K562 (cell line): Measurements from ENCODE around the gene PRPSAP2. TPM values are rescaled to one million over a fixed set of nuclear protein-coding genes. Genes with fewer than 3 reads are reported as not detected.

ENCODE experiments used
- ATAC-seq: fragments of 200-7000 bp; cut with Tn5 transposase; 3 replicates; pipeline ENCODE4 v1.9.1; 2020; ENCODE audit warnings: moderate library complexity
- BruUV-seq: library from RNA; stranded (reverse); fragments of 400-500 nt; replicated peaks from 2 replicates; lab custom pipeline; 2021; lab: Mats Ljungman, UMichigan
- CTCF ChIA-PET: fragments of 300-600 bp; formaldehyde crosslinking; extraction: SDS; loops from one replicate; lab custom pipeline; 2021; ENCODE audit warnings: low intra/inter-chr PET ratio; lab: Yijun Ruan, JAX
- POLR2A ChIA-PET: fragments of 300-600, 350-650 bp; sonication (Branson Sonifier 250); formaldehyde crosslinking; extraction: SDS; loops from one replicate; lab custom pipeline; 2021; ENCODE audit warnings: antibody characterized with exemption, inconsistent platforms; lab: Yijun Ruan, JAX
- DNase-seq, 4 experiments: peaks; one replicate each; pipeline versions ENCODE4 v3.0.0 to v3.0.0-alpha.2; 2011 to 2018; ENCODE audit warnings: low spot score in 3 of 4, mixed read lengths in 3 of 4; ENCODE audit errors: extremely low read depth in 1 of 4
- FAIRE-seq: peaks from 2 replicates; lab custom pipeline; 2011; peaks lifted over from hg19 to GRCh38; lab: Jason Lieb, UNC
- H2AFZ ChIP-seq: 2 replicates; pipeline ENCODE4 v1.6.0; 2011; ENCODE audit warnings: low read depth, low read length, control low read depth, inconsistent platforms
- H3K27ac ChIP-seq: fragments of 200-600 bp; 3 replicates; pipeline ENCODE4 v1.8.0; 2011; ENCODE audit warnings: low read depth, mild to moderate bottlenecking, control low read depth, inconsistent platforms, low read length, moderate library complexity, mixed read lengths; ENCODE audit errors: extremely low read depth
- H3K27me3 ChIP-seq, 2 experiments: fragments of 300-600 bp in 1 of 2; 2 replicates in 1 of 2; 3 replicates in 1 of 2; pipeline versions ENCODE4 v1.6.0 to v1.8.0; 2011; ENCODE audit warnings: inconsistent platforms in 2 of 2, low read length in 2 of 2, mild to moderate bottlenecking in 1 of 2, mixed read lengths in 1 of 2, moderate library complexity in 1 of 2; ENCODE audit not compliant: control insufficient read depth in 2 of 2, insufficient read depth in 2 of 2
- H3K36me3 ChIP-seq: fragments of 300-600 bp; 3 replicates; pipeline ENCODE4 v1.8.0; 2011; ENCODE audit warnings: mild to moderate bottlenecking, low read length, inconsistent platforms; ENCODE audit not compliant: control insufficient read depth, insufficient read depth
- H3K4me1 ChIP-seq, 2 experiments: fragments of 200-600 bp in 1 of 2; replicated peaks in 1 of 2; 2 replicates in 1 of 2; 3 replicates in 1 of 2; pipeline versions ENCODE4 v1.5.1 to v1.8.0; 2011; ENCODE audit warnings: inconsistent platforms in 2 of 2, low read length in 2 of 2, mild to moderate bottlenecking in 1 of 2, mixed read lengths in 1 of 2, moderate library complexity in 1 of 2; ENCODE audit not compliant: control insufficient read depth in 2 of 2, insufficient read depth in 2 of 2
- H3K4me2 ChIP-seq: 2 replicates; pipeline ENCODE4 v1.6.1; 2011; ENCODE audit warnings: low read length, control low read depth, inconsistent platforms, mixed read lengths; ENCODE audit not compliant: insufficient read depth
- H3K4me3 ChIP-seq: fragments of 200-600 bp; sonication (generic), shearing (Covaris generic); 2 replicates; pipeline ENCODE4 v1.5.1; 2016; ENCODE audit warnings: control low read depth, inconsistent platforms
- H3K79me2 ChIP-seq: fragments of 200-600 bp; 3 replicates; pipeline ENCODE4 v1.8.0; 2011; ENCODE audit warnings: low read length, inconsistent platforms; ENCODE audit not compliant: control insufficient read depth, insufficient read depth
- H3K9ac ChIP-seq, 2 experiments: 2 replicates each; pipeline versions ENCODE4 v1.6.0 to v1.6.1; 2011; ENCODE audit warnings: low read depth in 2 of 2, low read length in 2 of 2, control low read depth in 1 of 2, inconsistent platforms in 1 of 2, mild to moderate bottlenecking in 1 of 2, mixed read lengths in 1 of 2; ENCODE audit not compliant: insufficient read depth in 1 of 2
- H3K9me1 ChIP-seq: one replicate; pipeline ENCODE4 v1.6.0; 2011; ENCODE audit warnings: inconsistent platforms, mild to moderate bottlenecking, low read length, moderate library complexity; ENCODE audit not compliant: control insufficient read depth, insufficient read depth
- H3K9me3 ChIP-seq: replicated peaks from 2 replicates; pipeline ENCODE4 v1.5.1; 2011; ENCODE audit warnings: low read depth, low read length, inconsistent platforms; ENCODE audit not compliant: control insufficient read depth, insufficient read depth
- H4K20me1 ChIP-seq: replicated peaks from 2 replicates; pipeline ENCODE4 v1.6.1; 2011; ENCODE audit warnings: low read length, inconsistent platforms, mixed read lengths; ENCODE audit not compliant: control insufficient read depth, insufficient read depth
- BRD4 ChIP-seq: fragments of 200-600 bp; sonication (generic); IDR thresholded peaks from 2 replicates; pipeline ENCODE4 v1.6.1; 2017; ENCODE audit warnings: inconsistent platforms
- HMG20A ChIP-seq: fragments of 450-650 bp; formaldehyde crosslinking; conservative IDR thresholded peaks from 2 replicates; pipeline ENCODE4 v1.4.0; 2020; ENCODE audit warnings: mild to moderate bottlenecking, mixed read lengths
- NFIC ChIP-seq: fragments of 450-650 bp; IDR thresholded peaks from 2 replicates; pipeline ENCODE4 v1.6.1; 2017; ENCODE audit warnings: mild to moderate bottlenecking, inconsistent platforms
- NFRKB ChIP-seq: fragments of 450-650 bp; IDR thresholded peaks from 2 replicates; pipeline ENCODE4 v1.6.1; 2016; ENCODE audit warnings: low read depth
- PHB2 ChIP-seq: fragments of 450-650 bp; IDR thresholded peaks from 2 replicates; pipeline ENCODE4 v1.6.1; 2017; ENCODE audit warnings: low read depth
- POLR2G ChIP-seq: fragments of 200-400 bp; formaldehyde crosslinking; IDR thresholded peaks from 2 replicates; pipeline ENCODE4 v1.6.1; 2017; ENCODE audit warnings: low read depth, mild to moderate bottlenecking, antibody characterized with exemption, low read length, moderate library complexity
- RAD51 ChIP-seq: fragments of 450-650 bp; IDR thresholded peaks from 2 replicates; pipeline ENCODE4 v1.7.1; 2016; ENCODE audit warnings: low read depth, mild to moderate bottlenecking, borderline replicate concordance
- SRSF3 ChIP-seq: fragments of 200-400 bp; formaldehyde crosslinking; IDR thresholded peaks from 2 replicates; pipeline ENCODE4 v1.6.1; 2016; ENCODE audit warnings: mild to moderate bottlenecking, low read length, moderate library complexity; ENCODE audit not compliant: insufficient read depth
- TEAD4 ChIP-seq, 2 experiments: sonication (generic) in 1 of 2; formaldehyde crosslinking in 1 of 2; IDR thresholded peaks; 2 replicates each; pipeline versions ENCODE4 v1.6.1 to v1.8.0; 2012 to 2022; ENCODE audit warnings: borderline replicate concordance in 1 of 2, inconsistent platforms in 1 of 2, low read length in 1 of 2, mild to moderate bottlenecking in 1 of 2, missing genetic modification reagents in 1 of 2
- ZBED1 ChIP-seq: IDR thresholded peaks from 2 replicates; pipeline ENCODE4 v1.6.1; 2014
- ZBTB17 ChIP-seq: fragments of 450-650 bp; formaldehyde crosslinking; IDR thresholded peaks from 2 replicates; pipeline ENCODE4 v1.4.0; 2020; ENCODE audit warnings: mild to moderate bottlenecking
- ZNF12 ChIP-seq: sonication (generic); formaldehyde crosslinking; IDR thresholded peaks from 2 replicates; pipeline ENCODE4 v1.4.0; 2020; ENCODE audit warnings: mild to moderate bottlenecking, missing genetic modification reagents
- ZNF175 ChIP-seq: fragments of 200-800 bp; sonication (Bioruptor generic); IDR thresholded peaks from 2 replicates; pipeline ENCODE4 v1.6.1; 2016; ENCODE audit warnings: low read depth, mild to moderate bottlenecking, missing genetic modification characterization, missing compliant biosample characterization
- WGBS: fragments of 100-300 bp; shearing (Covaris generic); methylation state at CpG from one replicate; pipeline ENCODE4 v1.1.6; 2016; ENCODE audit warnings: low coverage, mixed read lengths; ENCODE audit not compliant: insufficient coverage; ENCODE audit errors: missing lambda C conversion rate; 5-methylcytosine and 5-hydroxymethylcytosine counted together
- in situ Hi-C: fragments of 300-500 bp; cut with MboI; formaldehyde crosslinking; loops from 4 replicates; pipeline ENCODE4 v1.15.0; 2018; ENCODE audit warnings: inconsistent platforms, mixed read lengths
- intact Hi-C: fragments of 100-400 bp; cut with micrococcal nuclease; formaldehyde crosslinking; loops from 2 replicates; pipeline ENCODE4 v1.14.2; 2022
- polyA plus RNA-seq, 8 experiments: library from polyadenylated mRNA; depleted of rRNA in 4 of 8; stranded (reverse) in 5 of 8; unstranded in 3 of 8; fragments of >200 nt; fragmentation: Nextera tagmentation in 2 of 8; fragmentation: Illumina TruSeq in 1 of 8; extraction: Ambion mirVana in 2 of 8; extraction: Trizol in 1 of 8; gene quantifications; 2 replicates each; pipeline versions ENCODE4 v1.2.1 to v1.2.3, GENCODE V29; 2011 to 2014; ENCODE audit warnings: inconsistent platforms in 1 of 8, missing spikeins in 1 of 8
- total RNA-seq, 7 experiments: library from RNA; depleted of rRNA in 6 of 7; stranded (reverse); fragments of >200 nt in 6 of 7; fragmentation: Illumina TruSeq in 2 of 7; extraction: Trizol in 2 of 7; gene quantifications; 2 replicates each; pipeline versions ENCODE4 v1.2.1 to v1.2.3, GENCODE V29; 2011 to 2021; ENCODE audit warnings: low replicate concordance in 1 of 7
- TF ChIP-seq, protein P1 (sequence below): fragments of 250-450 bp; sonication (Bioruptor Pico); IDR thresholded peaks from 2 replicates; pipeline ENCODE4 v1.8.0; 2021; ENCODE audit warnings: moderate library complexity, mild to moderate bottlenecking, inconsistent platforms
- TF ChIP-seq, protein P2 (sequence below): fragments of 450-650 bp; IDR thresholded peaks from one replicate; pipeline ENCODE4 v1.6.1; 2018; ENCODE audit warnings: mild to moderate bottlenecking, moderate library complexity; ENCODE audit not compliant: partially characterized antibody
- TF ChIP-seq, protein P3 (sequence below): fragments of 450-650 bp; IDR thresholded peaks from 2 replicates; pipeline ENCODE4 v1.6.1; 2017; ENCODE audit warnings: antibody characterized with exemption
- TF ChIP-seq, protein P4 (sequence below): fragments of 450-650 bp; formaldehyde crosslinking; IDR thresholded peaks from 2 replicates; pipeline ENCODE4 v1.4.0; 2020; ENCODE audit warnings: mild to moderate bottlenecking, mixed read lengths
- TF ChIP-seq, protein P5 (sequence below): fragments of 250-450 bp; sonication (Bioruptor Pico); IDR thresholded peaks from 2 replicates; pipeline ENCODE4 v1.5.0; 2021

The PRPSAP2 gene
- total and polyA plus RNA-seq, 9 of the 15 experiments (the other 6 are each of a cell fraction or from before 2014, with no cell fraction given): 15.5 to 56.7 (median 35.7) TPM

DNA sequence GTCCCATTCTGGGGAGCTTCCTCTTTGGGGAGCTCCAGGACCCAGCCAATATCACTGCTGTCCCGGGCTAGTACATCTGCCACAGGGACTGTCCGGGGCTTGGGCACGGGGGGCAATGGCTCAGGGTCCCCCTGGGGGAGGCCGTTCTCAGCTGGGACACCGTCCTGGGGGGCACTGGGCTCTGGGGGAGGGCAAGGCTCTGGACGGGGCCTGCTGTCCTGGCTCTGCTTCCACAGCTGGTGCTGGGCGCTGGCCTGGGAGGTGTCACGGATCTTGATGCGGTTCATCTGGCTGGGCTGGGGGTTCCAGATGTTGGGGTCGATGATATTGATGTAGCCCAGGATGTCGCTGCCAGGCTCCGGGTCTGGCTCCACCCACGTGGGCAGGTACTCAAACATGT, 120.1 kb downstream of the PRPSAP2 start:
- Histone ChIP-seq H4K20me1 (no peaks in the 10 kb centered on the region), H3K36me3 (peaks cover 32% of the 10 kb centered on the region; the same call in 1 of the 3 replicates), H2AFZ (no peak overlapping the region), H3K4me3 (no peak overlapping the region), H3K4me1 (peaks cover 10 to 45% of the 10 kb centered on the region in 2 experiments; a peak in 4 of 5 replicates), H3K4me2 (no peak overlapping the region), H3K27ac (no peak overlapping the region), H3K9me1 (no peaks in the 10 kb centered on the region), H3K9me3 (no peaks in the 10 kb centered on the region), H3K27me3 (no peaks in the 10 kb centered on the region), H3K9ac (no peak overlapping the region; a peak in 1 of 4 replicates), H3K79me2 (no peaks in the 10 kb centered on the region)
- ChIA-PET POLR2A (interaction anchor here (0.7 kb wide), 1 partner anchor 48 kb away, joined by 3 read pairs; no protein-coding TSS in a partner anchor), CTCF (no interaction called here)
- TF ChIP-seq POLR2G: no peak
- no peak for TF ChIP-seq PHB2
- TF ChIP-seq, protein P1, sequence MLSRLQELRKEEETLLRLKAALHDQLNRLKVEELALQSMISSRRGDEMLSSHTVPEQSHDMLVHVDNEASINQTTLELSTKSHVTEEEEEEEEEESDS (CRISPR knock-in tag): no peak
- TF ChIP-seq, protein P2, sequence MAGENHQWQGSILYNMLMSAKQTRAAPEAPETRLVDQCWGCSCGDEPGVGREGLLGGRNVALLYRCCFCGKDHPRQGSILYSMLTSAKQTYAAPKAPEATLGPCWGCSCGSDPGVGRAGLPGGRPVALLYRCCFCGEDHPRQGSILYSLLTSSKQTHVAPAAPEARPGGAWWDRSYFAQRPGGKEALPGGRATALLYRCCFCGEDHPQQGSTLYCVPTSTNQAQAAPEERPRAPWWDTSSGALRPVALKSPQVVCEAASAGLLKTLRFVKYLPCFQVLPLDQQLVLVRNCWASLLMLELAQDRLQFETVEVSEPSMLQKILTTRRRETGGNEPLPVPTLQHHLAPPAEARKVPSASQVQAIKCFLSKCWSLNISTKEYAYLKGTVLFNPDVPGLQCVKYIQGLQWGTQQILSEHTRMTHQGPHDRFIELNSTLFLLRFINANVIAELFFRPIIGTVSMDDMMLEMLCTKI: no peak
- TF ChIP-seq ZBTB17 (CRISPR knock-in tag): no peak
- no peak for TF ChIP-seq TEAD4 (IDR thresholded peaks at IDR 0.05; ENCODE audit: low read length)
- TF ChIP-seq TEAD4 (CRISPR knock-in tag; IDR thresholded peaks at IDR 0.05; ENCODE audit: borderline replicate concordance): no peak
- TF ChIP-seq SRSF3: no peak
- no peak for TF ChIP-seq ZNF12 (CRISPR knock-in tag)
- TF ChIP-seq, protein P3, sequence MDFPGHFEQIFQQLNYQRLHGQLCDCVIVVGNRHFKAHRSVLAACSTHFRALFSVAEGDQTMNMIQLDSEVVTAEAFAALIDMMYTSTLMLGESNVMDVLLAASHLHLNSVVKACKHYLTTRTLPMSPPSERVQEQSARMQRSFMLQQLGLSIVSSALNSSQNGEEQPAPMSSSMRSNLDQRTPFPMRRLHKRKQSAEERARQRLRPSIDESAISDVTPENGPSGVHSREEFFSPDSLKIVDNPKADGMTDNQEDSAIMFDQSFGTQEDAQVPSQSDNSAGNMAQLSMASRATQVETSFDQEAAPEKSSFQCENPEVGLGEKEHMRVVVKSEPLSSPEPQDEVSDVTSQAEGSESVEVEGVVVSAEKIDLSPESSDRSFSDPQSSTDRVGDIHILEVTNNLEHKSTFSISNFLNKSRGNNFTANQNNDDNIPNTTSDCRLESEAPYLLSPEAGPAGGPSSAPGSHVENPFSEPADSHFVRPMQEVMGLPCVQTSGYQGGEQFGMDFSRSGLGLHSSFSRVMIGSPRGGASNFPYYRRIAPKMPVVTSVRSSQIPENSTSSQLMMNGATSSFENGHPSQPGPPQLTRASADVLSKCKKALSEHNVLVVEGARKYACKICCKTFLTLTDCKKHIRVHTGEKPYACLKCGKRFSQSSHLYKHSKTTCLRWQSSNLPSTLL: no peak
- TF ChIP-seq HMG20A (CRISPR knock-in tag): no peak
- TF ChIP-seq, protein P4, sequence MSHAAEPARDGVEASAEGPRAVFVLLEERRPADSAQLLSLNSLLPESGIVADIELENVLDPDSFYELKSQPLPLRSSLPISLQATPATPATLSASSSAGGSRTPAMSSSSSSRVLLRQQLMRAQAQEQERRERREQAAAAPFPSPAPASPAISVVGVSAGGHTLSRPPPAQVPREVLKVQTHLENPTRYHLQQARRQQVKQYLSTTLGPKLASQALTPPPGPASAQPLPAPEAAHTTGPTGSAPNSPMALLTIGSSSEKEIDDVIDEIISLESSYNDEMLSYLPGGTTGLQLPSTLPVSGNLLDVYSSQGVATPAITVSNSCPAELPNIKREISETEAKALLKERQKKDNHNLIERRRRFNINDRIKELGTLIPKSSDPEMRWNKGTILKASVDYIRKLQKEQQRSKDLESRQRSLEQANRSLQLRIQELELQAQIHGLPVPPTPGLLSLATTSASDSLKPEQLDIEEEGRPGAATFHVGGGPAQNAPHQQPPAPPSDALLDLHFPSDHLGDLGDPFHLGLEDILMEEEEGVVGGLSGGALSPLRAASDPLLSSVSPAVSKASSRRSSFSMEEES (CRISPR knock-in tag): no peak
- TF ChIP-seq ZNF175 (CRISPR knock-in tag): no peak
- TF ChIP-seq BRD4: no peak
- no peak for TF ChIP-seq NFIC
- TF ChIP-seq NFRKB: no peak
- TF ChIP-seq RAD51: no peak
- no peak for TF ChIP-seq ZBED1
- TF ChIP-seq, protein P5, sequence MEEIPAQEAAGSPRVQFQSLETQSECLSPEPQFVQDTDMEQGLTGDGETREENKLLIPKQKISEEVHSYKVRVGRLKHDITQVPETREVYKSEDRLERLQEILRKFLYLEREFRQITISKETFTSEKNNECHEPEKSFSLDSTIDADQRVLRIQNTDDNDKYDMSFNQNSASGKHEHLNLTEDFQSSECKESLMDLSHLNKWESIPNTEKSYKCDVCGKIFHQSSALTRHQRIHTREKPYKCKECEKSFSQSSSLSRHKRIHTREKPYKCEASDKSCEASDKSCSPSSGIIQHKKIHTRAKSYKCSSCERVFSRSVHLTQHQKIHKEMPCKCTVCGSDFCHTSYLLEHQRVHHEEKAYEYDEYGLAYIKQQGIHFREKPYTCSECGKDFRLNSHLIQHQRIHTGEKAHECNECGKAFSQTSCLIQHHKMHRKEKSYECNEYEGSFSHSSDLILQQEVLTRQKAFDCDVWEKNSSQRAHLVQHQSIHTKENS: no peak
- intact Hi-C loops: no loop called here
- in situ Hi-C loops: loop anchor here (5.0 kb wide), 1 partner anchor 39 kb away; no protein-coding TSS in a partner anchor
- ATAC-seq (no peak), DNase-seq (no peak), FAIRE-seq (no peak)
- WGBS: 99% methylated on average over 10 of the region's 13 CpGs
- no TSS peak for BruUV-seq
